NOMO-1 (cell line): ENCODE measurements around the gene WBP2.
A peak's percentile ranks its signal among the peaks of the same experiment; 100 is the strongest.

ENCODE experiments used
- DNase-seq, 2 experiments: peaks; one replicate each; lab custom pipeline; 2025; ENCODE audit not compliant: unreplicated experiment in 2 of 2; lab: John Stamatoyannopoulos, UW

Gene WBP2

GRCh38 chr17:75831032-75831571 lies 24.0 kb downstream of the WBP2 start:
- DNase-seq = no peak

GRCh38 chr17:75830164-75831031 lies 24.7 kb downstream of the WBP2 start:
- DNase-seq = no peak

GRCh38 chr17:75829747-75830146 lies 25.4 kb downstream of the WBP2 start:
- DNase-seq = no peak

- DNase-seq = no peak
Observed at GRCh38 chr17:75828741-75829140, 26.4 kb downstream of the WBP2 start.

- no peak for DNase-seq
Observed at GRCh38 chr17:75828076-75828400, 27.1 kb downstream of the WBP2 start.

- DNase-seq = peak in 1 of 2 experiments; percentile 7
Observed at GRCh38 chr17:75827308-75828075, 27.6 kb downstream of the WBP2 start.

GRCh38 chr17:75826561-75827307 lies 28.4 kb downstream of the WBP2 start:
- DNase-seq = no peak

GRCh38 chr17:75825748-75826370 lies 29.3 kb downstream of the WBP2 start:
- no peak for DNase-seq

- no peak for DNase-seq
Observed at GRCh38 chr17:75825149-75825552, 30.0 kb downstream of the WBP2 start.

- no peak for DNase-seq
Observed at GRCh38 chr17:75824666-75825065, 30.5 kb downstream of the WBP2 start.

GRCh38 chr17:75824050-75824552 lies 31.0 kb downstream of the WBP2 start:
- no peak for DNase-seq

- DNase-seq = no peak
Observed at GRCh38 chr17:75823257-75824041, 31.7 kb downstream of the WBP2 start.

GRCh38 chr17:75822800-75823166 lies 32.4 kb downstream of the WBP2 start:
- DNase-seq = no peak

- no peak for DNase-seq
Observed at GRCh38 chr17:75822119-75822799, 32.9 kb downstream of the WBP2 start.

GRCh38 chr17:75821552-75821951 lies 33.6 kb downstream of the WBP2 start:
- DNase-seq = no peak

GRCh38 chr17:75820094-75821080 lies 34.7 kb downstream of the WBP2 start:
- no peak for DNase-seq

GRCh38 chr17:75819678-75820077 lies 35.5 kb downstream of the WBP2 start:
- no peak for DNase-seq

- no peak for DNase-seq
Observed at GRCh38 chr17:75819116-75819515, 36.0 kb downstream of the WBP2 start.
